Measurements from ENCODE around the gene RPTOR.

The RPTOR gene

GRCh38 chr17:80793421-80793820 is 248.8 kb downstream of the RPTOR start:
- TF ChIP-seq SPI1 (IDR thresholded peaks at IDR 0.05; ENCODE audit: borderline replicate concordance, low read depth) (no peak), POLR2AphosphoS5 (IDR thresholded peaks at IDR 0.05; ENCODE audit: low read depth) (no peak), GABPA (IDR thresholded peaks at IDR 0.05; ENCODE audit: low read depth) (no peak)
- no peak overlapping the region for H3K27ac ChIP-seq (replicated peaks)

GRCh38 chr17:80793851-80794267 is 249.2 kb downstream of the RPTOR start:
- DNase-seq (ENCODE audit: low read depth in 1 of 2, low spot score in 1 of 2): no peak
- H3K4me3 ChIP-seq (replicated peaks; ENCODE audit: insufficient read depth, low read length): no peak overlapping the region
- TF ChIP-seq REST (IDR thresholded peaks at IDR 0.05; ENCODE audit: insufficient replicate concordance, low read depth) (no peak), CTCF (IDR thresholded peaks at IDR 0.05; ENCODE audit: insufficient read depth, low read length) (no peak), POLR2AphosphoS5 (IDR thresholded peaks at IDR 0.05; ENCODE audit: low read depth) (no peak), GABPA (IDR thresholded peaks at IDR 0.05; ENCODE audit: low read depth) (no peak), SPI1 (IDR thresholded peaks at IDR 0.05; ENCODE audit: borderline replicate concordance, low read depth) (no peak)
- H3K27me3 ChIP-seq (ENCODE audit: insufficient read depth, poor library complexity, severe bottlenecking): no peaks in the 10 kb centered on the region
- no peak overlapping the region for H3K27ac ChIP-seq (replicated peaks)

More at GRCh38 chr17:80793421-80793820, 248.8 kb downstream of the RPTOR start:
- no peak for DNase-seq (ENCODE audit: low read depth in 1 of 2, low spot score in 1 of 2)
- no peak overlapping the region for H3K4me3 ChIP-seq (replicated peaks; ENCODE audit: insufficient read depth, low read length)
- no peaks in the 10 kb centered on the region for H3K27me3 ChIP-seq (ENCODE audit: insufficient read depth, poor library complexity, severe bottlenecking)

- Histone ChIP-seq H3K27me3 (ENCODE audit: insufficient read depth, poor library complexity, severe bottlenecking) (no peaks in the 10 kb centered on the region), H3K4me3 (replicated peaks; ENCODE audit: insufficient read depth, low read length) (no peak overlapping the region), H3K27ac (replicated peaks) (no peak overlapping the region)
- no peak for DNase-seq (ENCODE audit: low read depth in 1 of 2, low spot score in 1 of 2)
- TF ChIP-seq CTCF (IDR thresholded peaks at IDR 0.05; ENCODE audit: insufficient read depth, low read length): no peak
- no peak for TF ChIP-seq REST (IDR thresholded peaks at IDR 0.05; ENCODE audit: insufficient replicate concordance, low read depth)
- TF ChIP-seq SPI1 (IDR thresholded peaks at IDR 0.05; ENCODE audit: borderline replicate concordance, low read depth): no peak
- TF ChIP-seq POLR2AphosphoS5 (IDR thresholded peaks at IDR 0.05; ENCODE audit: low read depth): no peak
- TF ChIP-seq GABPA (IDR thresholded peaks at IDR 0.05; ENCODE audit: low read depth): no peak
Observed at GRCh38 chr17:80794281-80795089, 249.8 kb downstream of the RPTOR start.

- no peak overlapping the region for H3K27ac ChIP-seq (replicated peaks)
- H3K4me3 ChIP-seq (replicated peaks; ENCODE audit: insufficient read depth, low read length): no peak overlapping the region
- H3K27me3 ChIP-seq (ENCODE audit: insufficient read depth, poor library complexity, severe bottlenecking): no peaks in the 10 kb centered on the region
- no peak for DNase-seq (ENCODE audit: low read depth in 1 of 2, low spot score in 1 of 2)
- no peak for TF ChIP-seq GABPA (IDR thresholded peaks at IDR 0.05; ENCODE audit: low read depth)
Observed at GRCh38 chr17:80795090-80795580, 250.5 kb downstream of the RPTOR start.
